GM12801 (cell line): Measurements from ENCODE around the gene ERCC4.

ENCODE experiments used
- TF ChIP-seq, protein P1 (sequence below): IDR thresholded peaks from one replicate; pipeline ENCODE4 v1.5.1; 2011; ENCODE audit warnings: control low read depth; ENCODE audit not compliant: insufficient read length; ENCODE audit errors: extremely low read depth

Gene ERCC4

DNA sequence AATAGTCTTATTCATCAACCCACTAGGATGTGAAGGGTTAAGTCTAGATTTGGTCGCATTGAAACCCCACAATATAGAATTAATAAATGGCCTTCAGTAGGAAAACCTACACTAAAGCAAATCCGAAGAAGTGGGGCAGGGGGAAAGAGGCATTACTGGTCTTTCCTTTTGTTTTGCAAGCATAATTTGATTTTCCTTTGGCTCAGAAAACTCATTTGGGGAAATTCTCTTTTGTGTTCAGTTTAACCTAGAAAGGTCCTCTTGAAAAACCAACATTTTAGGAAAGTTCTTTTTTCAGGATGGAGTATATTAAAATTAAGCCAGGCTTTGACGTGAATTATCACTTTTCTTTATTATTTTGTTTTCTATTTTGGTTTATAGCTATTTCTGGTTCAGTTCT, 31.7 kb downstream of the ERCC4 start:
- TF ChIP-seq, protein P1, sequence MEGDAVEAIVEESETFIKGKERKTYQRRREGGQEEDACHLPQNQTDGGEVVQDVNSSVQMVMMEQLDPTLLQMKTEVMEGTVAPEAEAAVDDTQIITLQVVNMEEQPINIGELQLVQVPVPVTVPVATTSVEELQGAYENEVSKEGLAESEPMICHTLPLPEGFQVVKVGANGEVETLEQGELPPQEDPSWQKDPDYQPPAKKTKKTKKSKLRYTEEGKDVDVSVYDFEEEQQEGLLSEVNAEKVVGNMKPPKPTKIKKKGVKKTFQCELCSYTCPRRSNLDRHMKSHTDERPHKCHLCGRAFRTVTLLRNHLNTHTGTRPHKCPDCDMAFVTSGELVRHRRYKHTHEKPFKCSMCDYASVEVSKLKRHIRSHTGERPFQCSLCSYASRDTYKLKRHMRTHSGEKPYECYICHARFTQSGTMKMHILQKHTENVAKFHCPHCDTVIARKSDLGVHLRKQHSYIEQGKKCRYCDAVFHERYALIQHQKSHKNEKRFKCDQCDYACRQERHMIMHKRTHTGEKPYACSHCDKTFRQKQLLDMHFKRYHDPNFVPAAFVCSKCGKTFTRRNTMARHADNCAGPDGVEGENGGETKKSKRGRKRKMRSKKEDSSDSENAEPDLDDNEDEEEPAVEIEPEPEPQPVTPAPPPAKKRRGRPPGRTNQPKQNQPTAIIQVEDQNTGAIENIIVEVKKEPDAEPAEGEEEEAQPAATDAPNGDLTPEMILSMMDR: no peak

DNA sequence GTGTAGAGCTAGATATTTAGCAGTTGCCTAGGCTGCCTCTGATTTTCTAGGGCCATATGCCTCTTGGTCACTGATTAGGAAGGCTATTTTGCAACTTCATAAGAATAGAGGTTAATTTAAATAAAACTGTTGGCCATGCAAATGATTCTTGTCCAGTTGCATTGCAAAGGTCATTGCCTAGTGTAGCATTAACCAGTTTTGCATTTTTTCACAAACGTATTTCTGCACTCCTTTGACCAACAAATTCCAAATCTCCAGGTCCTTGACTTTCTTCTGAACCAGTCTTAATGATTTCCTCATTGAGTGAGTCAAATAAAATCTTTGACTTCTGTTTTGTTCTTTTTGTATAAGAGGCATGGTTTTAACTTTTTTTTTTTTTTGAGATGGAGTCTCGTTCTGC, 33.5 kb downstream of the ERCC4 start:
- TF ChIP-seq, protein P1: no peak

GRCh38 chr16:13956635-13957196, 36.8 kb downstream of the ERCC4 start:
- TF ChIP-seq, protein P1: no peak

DNA sequence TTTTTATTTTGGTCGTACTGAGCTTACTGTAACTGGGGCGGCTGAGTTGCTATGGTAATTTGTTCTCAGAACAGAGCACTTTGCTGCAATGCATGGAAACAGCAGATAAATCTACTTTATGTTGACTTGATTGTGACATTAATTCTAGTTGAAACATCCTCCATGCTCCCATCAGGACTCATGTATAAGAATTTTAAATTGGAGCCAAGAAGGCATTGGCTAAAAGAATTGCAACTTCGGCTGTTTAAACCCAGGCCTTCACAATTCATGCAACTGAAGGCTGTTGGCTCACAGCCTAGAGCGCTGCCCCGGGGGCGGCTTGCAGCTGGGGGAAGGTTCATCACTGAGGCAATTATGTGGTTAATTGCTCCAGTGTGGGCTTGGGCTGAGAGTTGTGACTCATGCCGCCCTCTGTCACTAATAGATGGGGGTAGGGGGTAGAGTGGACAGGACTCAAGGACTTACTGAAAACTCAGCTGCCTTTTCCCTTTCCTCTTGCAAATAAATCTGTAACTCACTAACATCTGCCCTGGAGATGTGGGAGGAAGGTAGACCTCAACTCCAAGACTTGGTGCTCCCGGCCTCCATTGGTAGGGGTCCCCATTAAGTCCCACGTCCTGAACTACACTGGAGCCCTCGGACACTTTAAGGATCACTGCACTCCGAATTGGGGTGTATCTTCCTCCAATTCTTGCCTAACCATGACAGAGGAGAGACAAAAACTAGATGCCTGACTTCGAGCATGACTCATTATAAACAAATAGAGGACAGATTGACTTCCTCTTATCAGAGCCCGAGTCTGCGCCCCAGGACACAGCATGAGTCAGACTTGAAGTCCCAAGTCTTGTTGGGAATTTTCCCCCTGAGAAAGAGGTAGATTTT, 37.5 kb downstream of the ERCC4 start:
- TF ChIP-seq, protein P1: no peak

- TF ChIP-seq, protein P1: no peak
These were observed 38.5 kb downstream of the ERCC4 start for GRCh38 chr16:13958474-13958873.

GRCh38 chr16:13959626-13960025, 39.7 kb downstream of the ERCC4 start:
- TF ChIP-seq, protein P1: no peak

GRCh38 chr16:13961099-13961811, 41.3 kb downstream of the ERCC4 start:
- TF ChIP-seq, protein P1: no peak
